Measurements from ENCODE around the gene ITGB4. TPM values are rescaled to one million over a fixed set of nuclear protein-coding genes. Genes with fewer than 3 reads are reported as not detected.

The ITGB4 gene
- total and polyA plus RNA-seq, 2 of the 13 experiments (the other 11 are each of a cell fraction or from before 2014, with no cell fraction given), result 6.9 to 14.5 TPM

- no peak for TF ChIP-seq MLXIP (CRISPR knock-in tag; IDR thresholded peaks at IDR 0.05; ENCODE audit: borderline replicate concordance)
- no peak for TF ChIP-seq FOXA1 (IDR thresholded peaks at IDR 0.05)
- peak; percentile 33; the same call in 1 of the 2 replicates for TF ChIP-seq FOXA1 (CRISPR knock-in tag; IDR thresholded peaks at IDR 0.05)
- TF ChIP-seq ZBTB42 (CRISPR knock-in tag; IDR thresholded peaks at IDR 0.05), result no peak
- no peak for TF ChIP-seq HNF4A (CRISPR knock-in tag; IDR thresholded peaks at IDR 0.05)
- 0 out of 2 replicates have a peak, but pooled peaks have one; percentile 27 for TF ChIP-seq TFE3 (CRISPR knock-in tag; IDR thresholded peaks at IDR 0.05)
- TF ChIP-seq ATF3 (CRISPR knock-in tag; IDR thresholded peaks at IDR 0.05), result no peak
- TF ChIP-seq ZSCAN30 (CRISPR knock-in tag; IDR thresholded peaks at IDR 0.05), result no peak
- TF ChIP-seq KDM1A (CRISPR knock-in tag; IDR thresholded peaks at IDR 0.05), result no peak
- no peak for TF ChIP-seq TRAFD1 (CRISPR knock-in tag; IDR thresholded peaks at IDR 0.05; ENCODE audit: borderline replicate concordance)
- no peak for TF ChIP-seq FOXK2 (IDR thresholded peaks at IDR 0.05)
- TF ChIP-seq DMAP1 (CRISPR knock-in tag; IDR thresholded peaks at IDR 0.05), result no peak
- no peak for TF ChIP-seq ZGPAT (CRISPR knock-in tag; IDR thresholded peaks at IDR 0.05)
- no peak for TF ChIP-seq MXD4 (CRISPR knock-in tag; IDR thresholded peaks at IDR 0.05)
- no peak for TF ChIP-seq ZBTB21 (CRISPR knock-in tag; IDR thresholded peaks at IDR 0.05)
- TF ChIP-seq DNMT3B (CRISPR knock-in tag; conservative IDR thresholded peaks at IDR 0.05), result no peak
- TF ChIP-seq ZNF280D (CRISPR knock-in tag; IDR thresholded peaks at IDR 0.05), result no peak
- TF ChIP-seq ZNF124 (CRISPR knock-in tag; IDR thresholded peaks at IDR 0.05), result no peak
- no peak for TF ChIP-seq ZNF891 (CRISPR knock-in tag; IDR thresholded peaks at IDR 0.05)
- no peak for TF ChIP-seq ZNF337 (CRISPR knock-in tag; IDR thresholded peaks at IDR 0.05; ENCODE audit: borderline replicate concordance, low read depth)
Observed at GRCh38 chr17:75776386-75777295, 55.4 kb downstream of the ITGB4 start (continued).
